Type B pancreatic cell (in vitro differentiated cells): ENCODE results near the gene FRS3. TPM values are rescaled to one million over a fixed set of nuclear protein-coding genes. Genes with fewer than 3 reads are reported as not detected.

Experiments used
- DNase-seq: peaks from one replicate; pipeline ENCODE4 v3.0.0; 2021; ENCODE audit warnings: mixed read lengths; ENCODE audit not compliant: unreplicated experiment; ENCODE audit errors: extremely low spot score
- H3K27ac Mint-ChIP-seq: 2 replicates; pipeline ENCODE4 v1.8.0; 2021; ENCODE audit warnings: mild to moderate bottlenecking, mixed read lengths
- H3K27me3 Mint-ChIP-seq: 2 replicates; pipeline ENCODE4 v1.8.0; 2021; ENCODE audit warnings: mixed read lengths
- H3K36me3 Mint-ChIP-seq: 2 replicates; pipeline ENCODE4 v1.8.0; 2021; ENCODE audit warnings: mixed read lengths
- H3K4me1 Mint-ChIP-seq: one replicate; pipeline ENCODE4 v1.8.0; 2021; ENCODE audit warnings: mixed read lengths; ENCODE audit not compliant: unreplicated experiment
- H3K4me3 Mint-ChIP-seq: 2 replicates; pipeline ENCODE4 v1.8.0; 2021; ENCODE audit warnings: mild to moderate bottlenecking, mixed read lengths
- H3K9me3 Mint-ChIP-seq: 2 replicates; pipeline ENCODE4 v1.8.0; 2021; ENCODE audit warnings: mixed read lengths
- total RNA-seq: library from RNA; stranded (reverse); gene quantifications from 2 replicates; pipeline ENCODE4 v1.2.1, GENCODE V29; 2021; ENCODE audit warnings: low replicate concordance
- TF ChIP-seq, protein P1 (sequence below): fragments of 200-600 bp; sonication (generic); conservative IDR thresholded peaks from 2 replicates; pipeline ENCODE4 v1.5.0; 2021; ENCODE audit warnings: antibody characterized with exemption, mild to moderate bottlenecking

Gene FRS3
- total RNA-seq, 1 donor from 2014 or later: 7.0 TPM

DNA sequence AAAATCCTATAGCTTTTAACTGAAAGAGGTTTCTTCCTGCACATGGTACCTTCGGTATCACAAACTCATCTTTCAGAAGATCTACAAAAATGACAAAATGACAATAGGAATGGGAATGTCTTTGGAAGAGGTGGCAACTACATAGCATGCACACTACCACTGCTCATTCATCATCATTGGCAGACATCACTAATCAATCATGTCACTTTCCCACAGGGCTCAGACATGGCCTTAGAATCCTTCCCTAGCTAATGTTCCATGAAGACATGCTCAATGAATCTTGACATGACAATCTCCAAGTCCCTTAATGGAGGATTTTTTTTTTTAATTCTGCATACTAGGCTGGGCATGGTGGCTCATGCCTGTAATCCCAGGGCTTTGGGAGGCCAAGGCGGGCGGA is 29.3 kb downstream of the FRS3 start:
- DNase-seq: no peak
- Mint-ChIP-seq H3K27ac (no peak overlapping the region), H3K4me3 (no peak overlapping the region), H3K4me1 (no peaks in the 10 kb centered on the region), H3K27me3 (peaks cover 26% of the 10 kb centered on the region), H3K9me3 (no peaks in the 10 kb centered on the region), H3K36me3 (no peaks in the 10 kb centered on the region)
- TF ChIP-seq, protein P1, sequence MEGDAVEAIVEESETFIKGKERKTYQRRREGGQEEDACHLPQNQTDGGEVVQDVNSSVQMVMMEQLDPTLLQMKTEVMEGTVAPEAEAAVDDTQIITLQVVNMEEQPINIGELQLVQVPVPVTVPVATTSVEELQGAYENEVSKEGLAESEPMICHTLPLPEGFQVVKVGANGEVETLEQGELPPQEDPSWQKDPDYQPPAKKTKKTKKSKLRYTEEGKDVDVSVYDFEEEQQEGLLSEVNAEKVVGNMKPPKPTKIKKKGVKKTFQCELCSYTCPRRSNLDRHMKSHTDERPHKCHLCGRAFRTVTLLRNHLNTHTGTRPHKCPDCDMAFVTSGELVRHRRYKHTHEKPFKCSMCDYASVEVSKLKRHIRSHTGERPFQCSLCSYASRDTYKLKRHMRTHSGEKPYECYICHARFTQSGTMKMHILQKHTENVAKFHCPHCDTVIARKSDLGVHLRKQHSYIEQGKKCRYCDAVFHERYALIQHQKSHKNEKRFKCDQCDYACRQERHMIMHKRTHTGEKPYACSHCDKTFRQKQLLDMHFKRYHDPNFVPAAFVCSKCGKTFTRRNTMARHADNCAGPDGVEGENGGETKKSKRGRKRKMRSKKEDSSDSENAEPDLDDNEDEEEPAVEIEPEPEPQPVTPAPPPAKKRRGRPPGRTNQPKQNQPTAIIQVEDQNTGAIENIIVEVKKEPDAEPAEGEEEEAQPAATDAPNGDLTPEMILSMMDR: no peak

DNA sequence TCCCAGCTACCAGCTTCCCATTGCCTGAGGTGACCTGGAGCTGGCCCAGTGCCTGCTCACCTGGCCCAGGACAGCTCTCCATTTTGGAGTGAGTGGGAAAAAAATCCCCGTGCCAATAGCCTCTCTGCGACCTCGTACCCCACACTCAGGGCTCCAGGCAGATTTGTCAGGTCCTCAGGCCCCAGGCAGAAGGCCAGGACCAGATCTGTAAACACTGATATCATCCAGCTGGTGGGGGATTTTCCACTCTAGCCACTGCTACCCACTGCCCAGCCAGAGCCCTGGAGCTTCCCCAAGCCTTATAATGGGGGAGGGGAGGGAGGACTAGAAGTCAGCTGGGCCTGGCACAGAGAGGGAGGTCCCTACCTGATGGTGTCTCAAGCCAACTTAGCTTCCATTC is 31.2 kb downstream of the FRS3 start:
- no peaks in the 10 kb centered on the region for H3K36me3 Mint-ChIP-seq

DNA sequence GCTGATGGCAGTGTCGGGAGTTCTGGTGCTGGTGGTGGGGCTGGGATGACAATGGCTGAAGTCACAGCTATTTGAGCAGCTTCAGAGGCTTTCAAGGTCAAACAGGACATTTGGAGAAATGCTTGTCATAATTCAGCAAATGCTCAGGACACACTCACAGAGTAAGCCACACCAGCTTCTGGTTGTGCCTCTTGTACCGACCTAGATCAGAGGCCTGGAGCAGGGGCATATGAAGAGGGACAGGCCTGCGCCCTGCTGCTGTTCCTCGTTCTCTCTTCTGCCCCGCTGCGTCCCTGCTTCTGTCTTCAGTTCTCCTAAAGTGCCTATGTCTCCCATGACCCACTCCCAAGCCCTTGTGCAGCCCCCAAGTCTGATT is 31.6 kb downstream of the FRS3 start:
- DNase-seq: no peak
- Mint-ChIP-seq H3K4me1 (no peaks in the 10 kb centered on the region), H3K27me3 (peaks cover 16% of the 10 kb centered on the region), H3K9me3 (no peaks in the 10 kb centered on the region), H3K27ac (no peak overlapping the region), H3K36me3 (no peaks in the 10 kb centered on the region), H3K4me3 (no peak overlapping the region)
- TF ChIP-seq, protein P1: no peak

More for the DNA sequence above, 31.2 kb downstream of the FRS3 start:
- TF ChIP-seq, protein P1: no peak
- Mint-ChIP-seq H3K4me1 (no peaks in the 10 kb centered on the region), H3K9me3 (no peaks in the 10 kb centered on the region), H3K4me3 (no peak overlapping the region), H3K27me3 (peaks cover 17% of the 10 kb centered on the region), H3K27ac (no peak overlapping the region)
- no peak for DNase-seq

DNA sequence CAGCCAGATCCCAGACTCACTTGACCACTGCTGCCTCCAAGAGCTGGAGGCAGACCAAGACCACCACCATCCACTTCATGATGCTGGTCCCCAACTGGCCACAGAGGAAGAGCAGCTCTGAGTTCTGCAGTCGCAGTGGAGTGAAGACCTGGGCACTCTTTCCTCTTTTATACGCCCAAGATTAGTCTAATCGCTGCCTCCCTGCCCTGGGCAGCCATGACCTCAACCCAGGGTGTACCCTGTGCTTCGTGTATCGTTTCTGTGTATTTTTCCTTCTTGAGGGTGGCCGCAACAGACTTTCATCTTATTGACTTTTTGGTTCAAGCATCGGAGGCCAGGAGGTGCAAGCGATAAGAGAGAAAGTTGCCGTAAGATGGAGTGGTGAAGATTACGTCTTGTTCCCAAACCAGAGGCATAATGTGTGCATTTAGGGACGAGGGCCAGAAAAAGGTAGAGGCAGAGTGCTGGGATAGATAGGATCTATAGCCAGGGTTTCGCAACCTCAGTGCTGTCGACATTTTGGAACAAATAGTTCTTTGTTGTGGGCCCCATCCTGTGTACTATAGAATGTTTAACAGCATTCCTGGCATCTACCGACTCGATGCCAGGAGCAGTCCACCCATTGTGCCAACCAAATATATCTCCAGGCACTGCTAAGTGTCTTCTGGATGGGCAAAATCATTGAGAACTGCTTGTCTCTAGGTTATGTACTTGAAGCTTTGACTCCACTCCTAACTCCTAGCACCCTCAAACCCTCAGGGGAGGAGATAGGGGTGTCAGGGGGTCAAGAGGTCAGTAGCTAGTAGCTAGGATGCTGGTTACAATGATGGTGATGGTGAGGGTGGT is 32.2 kb downstream of the FRS3 start, which contains the start of gene PGC:
TSS of gene PGC (minus strand) at position 142 of the 846 bp plus-strand sequence. CDS start at position 79, 63 bp downstream.
- peaks cover 16% of the 10 kb centered on the region for H3K27me3 Mint-ChIP-seq

DNA sequence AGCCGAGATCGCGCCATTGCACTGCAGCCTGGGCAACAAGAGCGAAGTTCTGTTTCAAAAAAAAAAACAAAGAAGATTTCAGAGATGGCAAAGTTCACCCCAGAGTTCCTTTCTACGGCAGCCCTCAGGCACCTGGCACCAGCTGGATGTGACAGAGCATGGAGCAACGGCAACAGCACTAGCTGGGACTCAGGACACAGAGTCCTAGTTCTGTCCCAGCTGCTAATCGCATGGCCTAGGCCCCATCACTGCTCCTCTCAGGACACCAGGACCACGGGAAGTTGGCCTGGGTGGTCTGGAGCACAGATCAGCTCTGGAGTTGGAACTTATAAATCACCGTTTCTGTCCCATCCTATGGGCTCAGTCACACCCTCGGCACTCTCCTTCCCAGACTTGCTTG is 33.6 kb downstream of the FRS3 start:
- H3K36me3 Mint-ChIP-seq: no peaks in the 10 kb centered on the region
- H3K4me1 Mint-ChIP-seq: no peaks in the 10 kb centered on the region
- TF ChIP-seq, protein P1: no peak
- no peaks in the 10 kb centered on the region for H3K9me3 Mint-ChIP-seq
- H3K27me3 Mint-ChIP-seq: peaks cover 17% of the 10 kb centered on the region
- no peak for DNase-seq
- H3K4me3 Mint-ChIP-seq: no peak overlapping the region
- no peak overlapping the region for H3K27ac Mint-ChIP-seq

More for the DNA sequence above, 32.2 kb downstream of the FRS3 start, which contains the start of gene PGC:
- TF ChIP-seq, protein P1: no peak
- H3K4me3 Mint-ChIP-seq: no peak within 1 kb of the TSS
- H3K36me3 Mint-ChIP-seq: no peaks in the 10 kb centered on the region
- no peak for DNase-seq
- H3K4me1 Mint-ChIP-seq: no peaks in the 10 kb centered on the region
- no peaks in the 10 kb centered on the region for H3K9me3 Mint-ChIP-seq
- H3K27ac Mint-ChIP-seq: no peak within 1 kb of the TSS
